Measurements from ENCODE around the gene SAA4.
"Not testable (repeated sequence)": the region's sequence is repeated elsewhere in the genome, so short reads cannot be mapped to it uniquely, and the experiment has no call there.

- not testable (repeated sequence) for TF ChIP-seq CTCF (IDR thresholded peaks at IDR 0.05); E2F4 (CRISPR knock-in tag; IDR thresholded peaks at IDR 0.05; ENCODE audit: borderline replicate concordance, low read depth); CBFB (CRISPR knock-in tag; IDR thresholded peaks at IDR 0.05; ENCODE audit: low read depth); NR3C1 (CRISPR knock-in tag; conservative IDR thresholded peaks at IDR 0.05; ENCODE audit: low read depth); FOXK1 (CRISPR knock-in tag; IDR thresholded peaks at IDR 0.05); NR1H2 (CRISPR knock-in tag; IDR thresholded peaks at IDR 0.05); OVOL2 (CRISPR knock-in tag; IDR thresholded peaks at IDR 0.05; ENCODE audit: borderline replicate concordance); MAX (CRISPR knock-in tag; IDR thresholded peaks at IDR 0.05)
Measured at GRCh38 chr11:18246379-18247190, 10.0 kb upstream of the SAA4 start.
